ENCODE measurements around the gene PTPRH. TPM values are rescaled to one million over a fixed set of nuclear protein-coding genes. Genes with fewer than 3 reads are reported as not detected.

The PTPRH gene
- total RNA-seq, 1 experiment from 2014 or later = 0.17 TPM

DNA sequence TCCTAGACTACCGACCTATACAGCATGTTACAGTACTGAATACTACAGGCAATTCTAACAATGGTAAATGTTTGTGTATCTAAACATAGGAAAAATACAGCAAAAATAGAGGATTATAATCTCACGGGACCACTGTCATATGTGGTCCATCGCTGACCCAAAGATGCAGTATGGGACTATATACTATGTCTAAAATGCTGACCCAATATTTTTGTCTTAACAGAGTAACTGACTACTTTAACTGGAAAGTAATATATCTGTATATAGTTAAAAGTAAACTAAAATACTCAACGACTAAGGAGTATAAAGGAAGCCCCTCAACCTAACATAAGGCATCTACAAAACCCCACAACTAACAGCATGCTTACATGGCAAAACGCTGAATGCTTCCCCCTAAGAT, 23.7 kb upstream of the PTPRH start:
- CTCF ChIA-PET = no interaction called here
- no TSS peak for BruUV-seq (replicated peaks)
- Histone ChIP-seq H3K27me3 (replicated peaks; ENCODE audit: insufficient read depth, low read depth, low read length, poor library complexity) (no peaks in the 10 kb centered on the region), H3K36me3 (ENCODE audit: insufficient read depth, low read length, poor library complexity, severe bottlenecking) (peaks cover 57% of the 10 kb centered on the region), H3K4me1 (ENCODE audit: insufficient read depth, low read length, poor library complexity, severe bottlenecking) (no peaks in the 10 kb centered on the region), H3K27ac (ENCODE audit: low read depth, low read length, poor library complexity, severe bottlenecking) (no peak overlapping the region), H3K4me3 (ENCODE audit: low read depth, low read length, poor library complexity, severe bottlenecking) (no peak overlapping the region), H3K9me3 (ENCODE audit: low read depth, low read length, poor library complexity, severe bottlenecking) (no peaks in the 10 kb centered on the region)
- no peak for TF ChIP-seq EZH2 (IDR thresholded peaks at IDR 0.05; ENCODE audit: borderline replicate concordance, low read depth, low read length, poor library complexity, severe bottlenecking)
- TF ChIP-seq, protein P1, sequence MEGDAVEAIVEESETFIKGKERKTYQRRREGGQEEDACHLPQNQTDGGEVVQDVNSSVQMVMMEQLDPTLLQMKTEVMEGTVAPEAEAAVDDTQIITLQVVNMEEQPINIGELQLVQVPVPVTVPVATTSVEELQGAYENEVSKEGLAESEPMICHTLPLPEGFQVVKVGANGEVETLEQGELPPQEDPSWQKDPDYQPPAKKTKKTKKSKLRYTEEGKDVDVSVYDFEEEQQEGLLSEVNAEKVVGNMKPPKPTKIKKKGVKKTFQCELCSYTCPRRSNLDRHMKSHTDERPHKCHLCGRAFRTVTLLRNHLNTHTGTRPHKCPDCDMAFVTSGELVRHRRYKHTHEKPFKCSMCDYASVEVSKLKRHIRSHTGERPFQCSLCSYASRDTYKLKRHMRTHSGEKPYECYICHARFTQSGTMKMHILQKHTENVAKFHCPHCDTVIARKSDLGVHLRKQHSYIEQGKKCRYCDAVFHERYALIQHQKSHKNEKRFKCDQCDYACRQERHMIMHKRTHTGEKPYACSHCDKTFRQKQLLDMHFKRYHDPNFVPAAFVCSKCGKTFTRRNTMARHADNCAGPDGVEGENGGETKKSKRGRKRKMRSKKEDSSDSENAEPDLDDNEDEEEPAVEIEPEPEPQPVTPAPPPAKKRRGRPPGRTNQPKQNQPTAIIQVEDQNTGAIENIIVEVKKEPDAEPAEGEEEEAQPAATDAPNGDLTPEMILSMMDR (conservative IDR thresholded peaks at IDR 0.05; ENCODE audit: low read depth, low read length) = no peak
- intact Hi-C loops (cut with micrococcal nuclease; ENCODE audit: unreplicated experiment) = no loop called here
- POLR2A ChIA-PET (ENCODE audit: low non-redundant PET) = no interaction called here
- DNase-seq (ENCODE audit: low spot score) = no peak

DNA sequence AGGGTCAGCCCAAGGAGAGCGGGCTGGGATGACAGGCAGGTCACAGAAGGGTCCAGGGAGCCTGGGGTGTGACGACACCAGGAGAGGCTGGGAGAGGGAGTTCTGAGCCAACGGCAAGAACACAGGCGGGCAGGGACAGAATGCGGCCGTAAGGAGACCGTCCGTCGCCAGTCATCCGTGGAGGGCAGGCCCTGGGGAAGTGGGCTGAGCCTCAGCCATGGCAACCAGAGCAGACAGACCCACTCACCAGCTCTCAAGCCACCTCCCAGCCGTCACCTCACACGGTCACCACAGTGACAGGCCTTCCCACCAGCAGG, 22.9 kb upstream of the PTPRH start:
- BruUV-seq (replicated peaks) = no TSS peak
- no peak for DNase-seq (ENCODE audit: low spot score)
- no peak overlapping the region for H3K4me3 ChIP-seq (ENCODE audit: low read depth, low read length, poor library complexity, severe bottlenecking)
- no peaks in the 10 kb centered on the region for H3K9me3 ChIP-seq (ENCODE audit: low read depth, low read length, poor library complexity, severe bottlenecking)
- no peaks in the 10 kb centered on the region for H3K4me1 ChIP-seq (ENCODE audit: insufficient read depth, low read length, poor library complexity, severe bottlenecking)
- ChIA-PET POLR2A (ENCODE audit: low non-redundant PET) (no interaction called here), CTCF (no interaction called here)
- TF ChIP-seq, protein P1 (conservative IDR thresholded peaks at IDR 0.05; ENCODE audit: low read depth, low read length) = no peak
- no peak for TF ChIP-seq EZH2 (IDR thresholded peaks at IDR 0.05; ENCODE audit: borderline replicate concordance, low read depth, low read length, poor library complexity, severe bottlenecking)
- H3K36me3 ChIP-seq (ENCODE audit: insufficient read depth, low read length, poor library complexity, severe bottlenecking) = peaks cover 53% of the 10 kb centered on the region
- no peak overlapping the region for H3K27ac ChIP-seq (ENCODE audit: low read depth, low read length, poor library complexity, severe bottlenecking)
- H3K27me3 ChIP-seq (replicated peaks; ENCODE audit: insufficient read depth, low read depth, low read length, poor library complexity) = no peaks in the 10 kb centered on the region
- intact Hi-C loops (cut with micrococcal nuclease; ENCODE audit: unreplicated experiment) = no loop called here

DNA sequence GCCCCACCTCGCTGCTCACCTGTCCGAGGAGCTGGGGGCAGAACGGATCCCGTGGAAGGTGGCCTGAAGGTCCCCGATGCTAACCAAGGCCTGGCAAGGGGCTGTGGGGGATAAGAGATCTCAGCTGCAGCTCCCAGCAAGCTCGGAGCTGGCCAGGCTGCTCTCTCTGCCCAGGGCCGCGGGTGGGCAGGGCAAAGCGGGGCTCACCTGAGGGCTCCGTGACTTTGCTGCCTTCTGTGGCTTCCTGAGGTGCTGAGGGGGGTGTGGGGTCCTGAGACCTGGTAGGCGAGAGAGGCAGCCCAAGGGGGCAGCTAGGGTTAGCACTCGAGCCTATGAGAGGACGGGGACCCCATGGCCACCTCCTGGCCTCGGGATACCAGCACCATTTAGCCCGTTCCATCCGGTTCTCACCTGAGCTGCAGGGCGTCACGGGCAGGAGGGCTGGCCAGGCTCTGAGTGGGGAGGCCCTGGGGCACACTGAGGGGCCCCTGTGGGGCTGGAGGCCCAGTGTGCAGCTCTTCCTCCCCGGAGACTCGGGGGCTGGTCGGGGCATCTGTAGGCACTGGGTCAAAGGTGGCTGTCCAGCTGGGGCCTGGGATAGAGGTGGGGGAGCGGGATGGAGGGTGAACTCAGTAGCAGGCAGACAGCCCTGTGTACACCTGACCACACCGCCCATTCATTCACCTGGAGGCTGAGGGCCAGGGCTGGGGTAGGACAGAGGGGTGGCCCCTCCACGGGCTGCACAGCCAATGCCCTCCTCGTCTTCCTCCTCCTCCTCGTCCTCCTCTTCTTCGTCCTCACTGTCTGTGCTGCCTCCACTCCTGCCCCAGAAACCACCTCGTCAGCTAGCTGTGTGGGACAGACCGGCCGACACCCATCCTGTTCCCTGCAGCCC, 22.3 kb upstream of the PTPRH start:
- no TSS peak for BruUV-seq (replicated peaks)
- no peaks in the 10 kb centered on the region for H3K9me3 ChIP-seq (ENCODE audit: low read depth, low read length, poor library complexity, severe bottlenecking)
- peaks cover 47% of the 10 kb centered on the region for H3K36me3 ChIP-seq (ENCODE audit: insufficient read depth, low read length, poor library complexity, severe bottlenecking)
- ChIA-PET CTCF (no interaction called here), POLR2A (ENCODE audit: low non-redundant PET) (no interaction called here)
- DNase-seq (ENCODE audit: low spot score) = no peak
- no peak overlapping the region for H3K4me3 ChIP-seq (ENCODE audit: low read depth, low read length, poor library complexity, severe bottlenecking)
- TF ChIP-seq, protein P1 (conservative IDR thresholded peaks at IDR 0.05; ENCODE audit: low read depth, low read length) = no peak
- no peak for TF ChIP-seq EZH2 (IDR thresholded peaks at IDR 0.05; ENCODE audit: borderline replicate concordance, low read depth, low read length, poor library complexity, severe bottlenecking)
- intact Hi-C loops (cut with micrococcal nuclease; ENCODE audit: unreplicated experiment) = no loop called here
- H3K4me1 ChIP-seq (ENCODE audit: insufficient read depth, low read length, poor library complexity, severe bottlenecking) = no peaks in the 10 kb centered on the region
- H3K27ac ChIP-seq (ENCODE audit: low read depth, low read length, poor library complexity, severe bottlenecking) = no peak overlapping the region
- no peaks in the 10 kb centered on the region for H3K27me3 ChIP-seq (replicated peaks; ENCODE audit: insufficient read depth, low read depth, low read length, poor library complexity)

All from A673 (cell line).